Measurements from ENCODE around the gene ORC4.

ORC4 gene

DNA sequence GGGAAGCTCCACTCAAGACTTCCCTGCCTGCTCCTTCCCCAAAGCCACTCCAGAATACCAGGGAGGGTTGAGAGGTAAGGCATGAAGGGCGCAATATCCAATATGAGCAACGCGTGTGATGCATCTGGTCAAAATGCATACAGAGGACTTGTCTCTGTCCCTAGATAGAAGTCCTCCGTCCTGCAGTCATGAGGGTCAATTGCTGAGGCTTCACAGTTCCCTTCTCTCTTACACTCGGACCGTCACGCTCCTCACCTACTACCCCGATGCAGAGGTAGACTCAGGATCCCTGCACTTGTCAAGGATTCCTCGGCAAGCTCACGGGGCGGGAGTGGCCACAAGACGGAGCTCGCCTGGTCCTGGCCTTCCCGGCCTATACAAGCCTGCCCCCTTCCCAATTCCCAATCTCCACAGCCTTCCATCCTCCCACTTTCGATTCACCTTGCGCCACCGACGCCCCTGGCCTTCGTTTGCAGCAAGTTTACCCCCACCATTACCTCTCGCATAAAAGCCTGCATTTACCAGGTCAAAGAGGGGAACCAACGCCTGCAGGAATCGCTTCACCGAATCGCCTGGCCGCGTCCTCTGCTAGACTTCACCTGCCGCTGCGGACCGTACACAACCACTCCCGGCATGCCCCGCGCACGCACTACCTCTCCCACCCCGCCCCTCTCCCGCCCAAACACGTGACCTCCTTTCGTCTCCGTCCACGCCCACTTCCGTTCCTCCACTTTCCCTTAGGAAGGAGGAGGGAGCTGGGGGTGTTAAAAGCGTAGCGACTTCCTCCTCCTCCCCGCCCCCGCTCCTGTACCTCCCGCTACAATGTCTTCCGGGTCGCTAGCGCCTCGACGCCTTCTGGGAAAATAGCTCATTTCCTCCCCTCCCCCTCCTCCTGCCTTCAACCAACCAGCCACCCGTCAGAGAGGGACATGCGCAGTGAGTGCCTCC lies at the start of gene ORC4:
Gene ORC4, minus strand, starts transcription at position 627 of the 948 bp plus-strand sequence. CDS start 44,779 bp downstream, outside the sequence.
- peak; percentile 95 for FAIRE-seq

DNA sequence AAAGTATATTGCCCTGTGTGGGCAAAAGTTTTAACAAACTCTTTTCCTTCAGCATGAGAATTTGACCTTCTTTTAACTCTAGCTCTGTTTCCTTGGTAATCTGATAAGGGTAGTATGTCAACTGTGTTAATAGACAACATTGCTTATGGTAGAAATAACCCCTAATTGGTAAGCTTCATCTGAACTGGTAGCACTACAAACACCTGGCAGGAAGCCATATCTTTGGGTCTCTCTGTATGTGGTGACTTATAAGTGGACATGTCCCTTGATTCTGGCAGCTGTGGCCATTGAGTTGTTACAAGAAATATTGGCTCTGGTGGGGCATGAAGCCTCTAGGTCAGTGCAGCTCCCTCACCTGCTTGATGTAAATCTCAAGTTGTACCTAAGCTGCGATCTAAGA lies 47.3 kb upstream of the ORC4 start:
- no peak for FAIRE-seq

DNA sequence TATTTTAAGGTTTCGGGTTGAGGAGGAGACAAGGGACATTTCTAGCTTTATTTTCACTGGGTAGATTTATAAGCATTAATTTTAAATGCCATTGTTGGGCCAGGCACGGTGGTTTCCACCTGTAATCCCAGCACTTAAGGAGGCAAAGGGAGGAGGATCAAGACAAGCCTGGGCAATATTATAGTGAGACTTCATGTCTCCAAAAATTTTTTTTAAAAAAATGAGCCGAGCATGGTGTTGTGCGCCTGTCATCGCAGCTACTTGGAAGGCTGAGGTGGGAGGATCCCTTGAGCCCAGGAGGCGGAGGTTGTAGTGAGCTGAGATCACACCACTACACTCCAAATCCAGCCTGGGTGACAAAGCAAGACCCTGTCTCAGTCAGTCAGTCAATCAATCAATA lies 45.4 kb upstream of the ORC4 start:
- no peak for FAIRE-seq

DNA sequence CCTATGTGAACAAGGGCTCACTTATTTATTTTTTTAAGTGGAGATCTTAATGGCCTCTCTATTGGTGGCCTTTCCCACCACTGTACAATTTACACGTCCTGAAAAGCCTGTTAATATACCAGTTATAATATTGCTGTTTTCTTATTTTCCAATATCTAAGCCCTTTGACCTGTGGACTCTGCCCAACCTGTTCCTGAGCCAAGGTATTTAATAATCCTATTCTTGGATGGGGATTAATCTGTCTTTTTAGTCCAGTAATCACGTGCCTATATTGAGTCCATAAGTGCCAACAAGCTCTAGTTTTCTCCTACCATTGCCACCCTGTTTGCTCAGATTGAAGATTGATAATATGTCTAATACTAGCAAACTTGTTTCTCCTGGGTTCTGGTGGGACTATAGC lies 43.1 kb upstream of the ORC4 start:
- no peak for FAIRE-seq

DNA sequence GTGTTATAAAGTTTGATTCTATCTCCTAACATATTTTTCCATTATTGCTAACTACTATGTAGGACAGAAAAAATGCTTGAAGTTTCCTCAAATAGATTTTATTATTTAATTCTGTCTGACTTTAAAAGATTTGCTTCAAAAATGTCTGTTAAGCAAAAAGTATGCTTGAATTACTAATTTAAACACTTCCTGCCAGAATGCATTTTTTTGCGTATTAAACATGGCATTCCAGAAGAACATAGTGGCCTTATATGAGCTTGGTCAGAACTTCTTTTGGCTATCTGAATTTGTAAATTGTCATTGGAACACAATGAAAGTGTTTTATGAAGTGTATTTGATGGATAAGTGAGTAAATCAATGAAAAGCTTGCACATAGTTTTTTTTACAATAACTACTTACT lies 38.1 kb upstream of the ORC4 start:
- FAIRE-seq: no peak

DNA sequence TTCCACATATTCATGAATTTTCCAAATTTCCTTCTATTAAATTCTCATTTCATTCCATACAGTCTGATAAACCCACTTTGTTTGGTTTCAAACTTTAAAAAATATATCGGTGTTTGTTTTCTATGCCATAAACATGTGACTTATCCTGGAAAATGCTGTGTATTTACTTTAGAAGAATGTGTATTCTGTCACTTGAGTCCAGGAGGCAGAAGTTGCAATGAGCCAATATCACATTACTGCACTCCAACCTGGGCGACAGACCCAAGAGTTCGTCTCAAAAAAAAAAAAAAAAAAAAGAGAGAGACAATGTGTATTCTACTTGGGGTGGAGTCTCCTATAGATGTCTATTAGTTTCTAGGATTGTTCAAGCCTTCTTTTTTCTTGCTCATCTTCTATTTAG lies 32.1 kb upstream of the ORC4 start:
- no peak for FAIRE-seq

DNA sequence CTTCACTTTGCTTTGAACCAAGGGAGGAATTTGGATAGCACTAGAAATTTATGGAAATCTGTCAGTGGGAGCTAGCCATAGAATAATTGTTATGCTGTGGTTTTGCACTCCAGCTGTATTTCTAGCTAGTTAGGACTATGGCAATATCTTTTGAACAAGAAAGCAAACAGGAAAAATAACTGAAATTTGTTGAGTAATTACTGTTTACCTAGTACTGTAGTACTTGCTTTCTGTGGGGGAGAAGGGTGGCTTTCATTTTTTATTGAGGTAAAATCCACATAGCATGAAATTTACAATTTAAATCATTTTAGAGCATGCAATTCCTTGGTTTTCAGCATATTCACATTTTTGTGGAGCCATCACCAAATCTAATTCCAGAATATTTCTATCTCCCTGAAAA lies 28.7 kb upstream of the ORC4 start:
- no peak for FAIRE-seq

DNA sequence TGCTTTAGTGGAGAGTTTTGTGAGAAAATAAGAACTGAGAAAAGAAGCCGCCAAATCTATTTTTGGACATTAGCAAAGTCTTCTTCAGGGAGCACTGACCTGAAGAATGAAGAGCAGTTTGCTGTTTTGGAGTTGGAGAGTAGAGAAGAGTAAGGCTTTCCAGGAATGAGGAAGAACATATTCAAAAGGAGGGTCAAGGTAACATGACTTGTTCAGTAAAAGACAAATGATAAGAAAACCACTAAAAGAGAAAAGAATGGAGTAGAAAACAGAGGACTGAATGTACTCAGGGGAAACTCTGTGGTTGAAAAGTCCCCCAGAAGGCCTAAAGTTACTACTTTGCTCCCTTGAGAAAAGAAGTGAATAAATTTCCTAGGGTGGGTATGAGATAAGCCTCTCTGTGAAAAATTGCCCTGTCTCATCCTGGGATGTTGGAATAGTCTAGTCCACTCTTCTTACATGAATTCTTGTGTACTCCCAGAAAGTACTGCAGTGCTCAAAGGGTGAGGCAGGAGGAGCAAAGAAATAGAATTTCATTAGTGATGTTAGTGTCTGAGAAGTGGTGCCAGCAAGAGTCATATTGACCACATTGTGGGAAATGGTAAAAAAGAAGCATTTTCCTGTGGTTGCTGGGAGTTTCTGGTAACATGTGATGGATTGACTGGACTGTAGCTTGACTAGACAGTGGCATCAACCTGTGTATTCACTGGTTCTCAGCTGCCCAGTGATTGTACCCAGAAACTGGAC lies 28.1 kb upstream of the ORC4 start:
- no peak for FAIRE-seq

DNA sequence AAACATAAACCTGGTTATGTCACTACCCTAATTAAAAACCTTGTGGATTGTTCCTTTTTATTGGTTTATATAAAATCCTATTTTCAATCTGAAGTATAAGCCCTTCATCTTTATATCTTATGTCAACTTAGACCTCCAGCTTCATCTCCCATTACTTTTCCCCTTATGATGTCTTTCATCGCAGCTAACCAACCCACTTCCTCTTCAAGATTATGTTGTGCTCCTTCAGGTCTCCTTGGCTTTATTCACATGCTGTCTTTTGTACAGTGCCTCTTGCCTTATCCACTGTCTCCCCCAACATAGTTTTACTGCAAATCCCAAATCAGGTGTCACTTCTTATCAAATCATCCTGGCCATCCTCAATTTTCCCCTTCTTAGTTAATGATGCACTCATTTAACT lies 26.3 kb upstream of the ORC4 start:
- FAIRE-seq: no peak

DNA sequence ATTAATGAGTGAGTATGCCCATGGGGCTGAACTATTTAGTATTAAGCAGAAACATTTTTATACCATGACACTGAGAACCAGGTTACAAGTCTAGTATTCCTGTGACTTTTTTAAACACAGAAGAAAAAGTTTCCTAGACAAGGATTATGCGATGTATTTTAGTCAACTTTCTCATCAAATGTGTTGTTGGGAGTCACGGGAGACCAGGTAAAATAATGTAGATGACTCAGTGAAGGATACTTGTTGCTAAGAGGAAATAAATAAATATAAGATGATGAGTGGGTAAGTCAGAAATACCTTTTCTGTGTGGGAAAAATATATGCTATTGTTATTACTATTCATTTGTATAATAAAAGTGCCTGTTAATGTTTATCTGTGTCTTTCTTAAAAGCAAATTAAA lies 23.8 kb upstream of the ORC4 start:
- peak; percentile 30 for FAIRE-seq

DNA sequence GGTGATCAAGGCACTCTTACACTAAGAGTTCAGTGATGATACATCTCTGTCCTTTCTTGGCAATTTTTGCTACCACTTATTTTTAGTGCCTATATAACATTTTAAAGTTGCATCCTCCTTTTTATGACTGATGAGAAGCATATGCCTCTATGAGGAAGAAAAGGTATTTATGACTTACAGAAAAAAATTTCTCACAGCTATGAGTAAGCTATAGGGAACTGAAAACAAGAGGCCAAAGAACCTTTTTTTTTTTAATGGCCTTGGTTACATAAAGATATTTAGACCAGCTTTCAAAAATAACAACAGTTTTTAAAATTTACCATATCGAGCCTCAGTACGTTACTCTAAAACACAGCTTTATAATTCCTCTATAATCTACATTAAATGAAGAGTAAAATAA lies 21.7 kb upstream of the ORC4 start:
- FAIRE-seq: peak; percentile 46

DNA sequence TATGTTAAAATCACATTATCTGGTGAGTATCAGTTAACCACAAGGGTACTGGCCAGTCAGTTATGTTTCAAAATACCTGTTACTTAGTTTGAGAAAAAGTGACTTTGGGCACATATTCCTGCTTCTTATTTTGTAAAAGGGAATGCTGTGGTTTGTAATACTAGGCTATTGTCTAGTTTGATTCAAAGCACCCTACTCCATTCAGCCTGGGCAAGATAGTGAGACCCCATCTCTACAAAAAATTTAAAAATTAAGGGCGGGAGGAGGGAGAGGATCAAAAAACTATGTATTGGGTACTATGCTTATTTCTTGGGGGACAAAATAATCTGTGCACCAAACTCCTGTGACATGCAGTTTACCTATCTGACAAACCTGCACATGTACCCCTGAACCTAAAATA lies 19.2 kb upstream of the ORC4 start:
- no peak for FAIRE-seq

DNA sequence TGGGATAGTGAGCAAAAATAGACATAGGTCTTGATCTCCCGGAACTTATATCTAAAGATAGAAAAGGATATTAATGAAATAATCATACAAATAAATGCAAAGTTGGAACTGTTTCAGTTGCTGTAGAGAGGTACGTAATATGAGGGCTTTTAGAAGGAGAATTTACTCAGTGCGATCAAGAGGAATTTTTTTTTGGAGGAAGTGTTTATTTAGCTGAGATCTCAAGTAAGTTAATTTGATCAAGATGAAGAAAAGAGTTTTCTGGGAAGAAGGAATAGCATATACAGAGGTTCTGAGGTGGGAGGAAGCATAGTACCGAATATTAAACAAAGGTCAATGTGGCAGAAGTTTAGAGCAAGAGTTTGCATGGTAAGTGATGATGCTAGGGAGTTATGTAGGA lies 11.7 kb upstream of the ORC4 start:
- no peak for FAIRE-seq

DNA sequence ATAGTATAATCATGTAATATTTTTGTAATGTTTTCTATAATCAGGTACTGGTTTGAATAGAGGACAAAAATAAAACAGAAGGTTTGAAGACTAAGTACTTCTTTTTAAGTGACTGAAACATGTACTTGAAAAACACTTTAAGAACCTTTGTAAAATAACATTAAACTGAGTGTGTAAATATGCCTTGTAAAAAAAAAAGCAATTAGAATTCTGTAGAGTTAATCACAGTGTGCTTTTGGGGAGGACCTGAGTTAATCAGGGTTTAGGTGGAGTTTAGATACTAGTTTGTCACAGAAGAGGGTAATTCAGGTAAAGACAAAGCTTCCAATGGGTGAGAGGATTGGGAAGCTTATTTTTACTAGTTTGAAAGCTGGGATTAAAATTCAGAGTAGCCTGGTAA lies 10.6 kb upstream of the ORC4 start:
- peak; percentile 73 for FAIRE-seq

DNA sequence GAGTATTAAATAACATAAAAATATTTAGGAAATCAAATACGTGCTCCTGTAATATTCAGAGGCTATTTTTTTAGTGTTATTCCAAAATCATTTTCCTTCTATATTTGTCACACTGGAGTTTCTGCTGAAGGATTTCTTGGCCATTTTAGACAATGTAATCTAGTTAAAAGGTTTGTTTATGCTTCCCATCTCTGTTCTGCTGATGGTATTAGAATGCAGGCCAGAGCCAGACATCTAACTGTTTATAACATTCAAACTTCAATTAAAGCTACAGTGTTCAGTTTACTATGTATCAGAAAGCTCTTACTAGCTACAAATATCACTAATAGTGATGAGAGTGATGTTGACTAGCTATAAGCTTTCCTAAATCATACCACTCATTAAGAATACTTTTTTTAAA lies 8.2 kb upstream of the ORC4 start:
- no peak for FAIRE-seq

DNA sequence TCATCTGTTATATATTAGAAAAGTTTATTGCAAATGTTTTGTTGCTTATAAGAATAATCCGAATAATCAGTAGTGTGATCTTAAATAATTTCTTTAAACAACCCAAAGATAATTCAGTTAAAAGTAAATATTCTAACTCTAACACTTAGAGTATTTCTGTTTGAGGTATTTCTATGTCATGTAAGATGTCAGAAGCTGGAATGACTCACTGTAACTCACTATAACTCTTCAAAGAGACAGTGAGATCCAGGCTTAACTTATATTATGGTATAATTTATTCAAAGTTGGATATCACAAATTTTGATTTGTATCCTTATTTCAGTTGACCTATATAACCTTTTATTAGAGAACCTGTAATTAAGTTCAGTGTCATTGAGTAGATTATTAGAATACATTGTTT lies 7.3 kb upstream of the ORC4 start:
- peak; percentile 66 for FAIRE-seq

DNA sequence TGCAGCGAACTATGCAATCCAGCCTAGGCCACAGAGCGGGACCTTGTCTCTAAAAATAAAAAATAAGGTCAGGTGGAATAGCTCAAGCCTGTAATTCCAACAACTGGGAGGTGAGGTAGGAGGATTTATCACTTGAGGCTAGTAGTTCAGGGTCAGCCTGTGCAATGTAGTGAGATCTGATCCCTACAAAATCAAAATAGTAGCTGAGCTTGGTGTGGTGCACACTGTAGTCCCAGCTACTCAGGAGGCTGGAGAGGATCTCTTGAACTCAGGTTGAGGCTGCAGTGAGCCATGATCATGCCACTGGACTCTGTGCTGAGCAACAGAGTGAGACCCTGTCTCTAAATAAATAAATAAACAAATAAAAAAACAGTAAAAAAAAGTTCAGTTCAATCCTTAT lies 6.0 kb upstream of the ORC4 start:
- no peak for FAIRE-seq

DNA sequence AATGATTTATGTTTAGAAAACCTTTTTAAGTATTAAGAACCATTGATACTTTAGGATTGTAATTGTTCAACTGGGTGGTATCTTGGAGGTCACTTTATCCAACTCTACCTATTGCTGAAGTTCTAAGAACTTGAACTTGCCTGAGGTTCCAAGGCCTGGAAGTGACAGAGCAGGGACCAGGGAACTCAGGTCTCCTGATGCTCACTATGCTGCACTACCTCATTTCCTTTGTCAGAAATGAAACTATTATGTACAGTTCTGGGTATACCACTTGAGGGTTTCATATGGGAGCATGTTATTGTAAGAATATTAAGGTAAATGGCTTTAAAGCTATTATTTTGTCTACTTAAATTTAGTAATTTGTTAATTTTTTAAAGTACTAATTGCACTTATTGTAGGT lies 3.3 kb upstream of the ORC4 start:
- FAIRE-seq: no peak

DNA sequence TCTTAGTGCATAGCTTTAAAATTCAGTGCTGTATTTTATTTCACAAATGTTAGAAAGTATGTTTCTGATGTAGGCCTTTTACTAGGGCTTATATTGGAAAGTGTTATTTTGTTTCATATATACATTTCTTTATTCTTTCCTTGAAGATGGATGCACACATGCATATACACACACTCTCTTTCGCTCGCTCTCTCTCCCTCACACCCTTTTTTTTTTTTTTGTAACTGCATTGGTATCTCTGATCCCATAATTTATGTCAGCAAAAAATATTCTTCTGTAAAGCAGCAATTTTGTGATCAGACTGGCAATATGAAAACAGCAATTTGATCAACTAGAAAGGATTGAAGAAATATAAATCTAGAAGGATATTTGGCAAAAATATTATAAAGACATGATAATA lies 2.3 kb upstream of the ORC4 start:
- FAIRE-seq: no peak

DNA sequence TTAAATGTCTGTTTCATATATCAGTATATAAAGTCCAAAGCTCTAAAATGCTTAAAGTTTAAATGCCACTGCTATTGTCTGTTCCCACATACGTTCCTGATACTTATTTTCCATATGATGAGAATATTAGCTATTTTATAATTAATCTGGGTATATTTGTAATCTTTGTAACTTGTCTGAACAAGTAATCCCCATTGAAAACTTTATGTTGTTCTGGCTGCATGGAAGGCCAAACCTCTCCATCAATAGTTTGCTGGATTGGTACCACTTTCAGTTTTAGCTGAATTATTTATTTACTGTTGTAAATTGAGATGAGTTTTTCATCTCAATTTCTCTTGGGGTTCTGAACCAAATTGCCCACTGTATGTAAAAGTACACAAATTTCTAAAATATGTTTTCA lies 1.8 kb upstream of the ORC4 start:
- FAIRE-seq: no peak

DNA sequence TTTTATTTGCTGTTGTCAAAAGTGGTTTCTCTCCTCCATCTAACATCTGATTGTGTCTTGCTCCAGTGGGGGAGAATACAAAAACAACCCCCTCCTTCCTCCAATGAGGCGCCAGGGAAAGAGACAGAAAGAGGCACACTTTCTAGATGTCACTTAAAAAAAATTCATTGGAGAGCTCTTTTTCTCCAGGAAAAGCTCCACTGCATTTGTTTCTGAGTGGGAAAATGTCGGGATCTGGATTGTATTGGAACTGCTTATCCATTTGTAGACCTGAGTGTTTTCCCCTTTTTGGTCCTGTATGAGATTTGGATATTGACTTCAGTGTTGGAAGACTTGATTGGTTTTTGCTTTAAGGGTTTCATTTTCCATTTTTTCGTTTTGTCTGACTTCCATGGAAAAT lies 1.3 kb upstream of the ORC4 start:
- no peak for FAIRE-seq

DNA sequence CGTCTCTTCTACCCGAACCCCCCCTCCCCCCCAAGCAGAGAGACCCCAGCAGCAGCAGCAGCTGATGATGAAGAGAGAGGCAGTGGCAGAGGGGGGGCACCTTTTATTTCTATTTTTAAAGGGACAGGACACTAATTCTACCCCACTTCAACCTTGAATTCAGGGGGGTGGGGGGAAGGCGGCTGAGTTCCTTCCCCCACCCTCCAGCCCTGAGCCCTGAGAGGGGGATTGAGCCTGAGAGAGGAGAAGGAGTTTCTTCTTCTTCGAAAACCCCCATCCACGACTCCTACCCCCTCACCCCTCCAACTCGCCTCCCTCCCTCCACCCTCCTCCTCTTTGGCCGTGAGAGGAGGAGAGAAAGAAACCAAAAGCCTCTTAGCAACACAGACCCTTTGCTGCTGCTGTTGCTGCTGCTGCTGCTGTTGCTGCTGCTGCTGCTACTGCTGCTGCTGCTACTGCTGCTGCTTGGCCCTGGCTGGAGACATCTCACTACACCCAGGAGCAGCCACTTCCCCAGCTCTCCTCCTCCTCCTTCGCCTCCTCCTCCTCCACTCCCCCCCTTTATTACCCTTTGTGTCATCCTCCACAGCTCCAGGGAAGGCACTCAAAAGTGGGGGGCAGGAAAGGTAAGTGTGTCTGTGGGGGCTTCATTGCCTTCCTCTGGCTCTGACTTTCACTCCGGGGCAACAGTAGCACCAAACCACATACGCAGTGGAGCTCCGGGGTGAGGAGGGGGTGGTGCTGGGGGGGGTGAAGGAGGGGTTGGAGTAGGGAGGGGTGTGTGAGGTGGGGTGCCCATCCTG lies 723 bp upstream of the ORC4 start, which contains the start of gene MBD5:
Gene MBD5, plus strand, starts transcription at position 33 of the 803 bp plus-strand sequence.
- no peak for FAIRE-seq

DNA sequence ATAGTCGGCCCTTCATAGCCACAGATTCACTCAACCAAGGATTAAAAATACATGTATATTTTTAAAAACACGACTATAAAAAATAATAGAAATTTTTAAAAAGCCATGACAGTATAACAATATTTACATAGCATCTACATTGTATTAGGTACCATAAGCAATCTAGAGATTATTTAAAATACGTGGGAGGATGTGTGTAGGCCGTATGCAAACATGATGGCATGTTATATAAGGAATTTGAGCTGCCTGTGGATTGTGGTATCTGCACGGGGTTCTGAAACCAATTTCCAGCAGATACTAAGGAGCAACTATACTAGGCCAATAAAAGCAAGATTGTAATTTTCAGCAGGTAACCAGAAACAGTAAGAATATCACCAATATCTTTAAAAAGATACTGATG lies 5.9 kb downstream of the ORC4 start:
- no peak for FAIRE-seq
